GM18499 (cell line): Measurements from ENCODE around the gene CFAP45.

ENCODE experiments used
- ATAC-seq: cut with Tn5 transposase; IDR thresholded peaks from one replicate; pipeline ENCODE4 v1.9.1; 2021; ENCODE audit warnings: moderate number of reproducible peaks; ENCODE audit not compliant: insufficient read depth, unreplicated experiment

Gene CFAP45

DNA sequence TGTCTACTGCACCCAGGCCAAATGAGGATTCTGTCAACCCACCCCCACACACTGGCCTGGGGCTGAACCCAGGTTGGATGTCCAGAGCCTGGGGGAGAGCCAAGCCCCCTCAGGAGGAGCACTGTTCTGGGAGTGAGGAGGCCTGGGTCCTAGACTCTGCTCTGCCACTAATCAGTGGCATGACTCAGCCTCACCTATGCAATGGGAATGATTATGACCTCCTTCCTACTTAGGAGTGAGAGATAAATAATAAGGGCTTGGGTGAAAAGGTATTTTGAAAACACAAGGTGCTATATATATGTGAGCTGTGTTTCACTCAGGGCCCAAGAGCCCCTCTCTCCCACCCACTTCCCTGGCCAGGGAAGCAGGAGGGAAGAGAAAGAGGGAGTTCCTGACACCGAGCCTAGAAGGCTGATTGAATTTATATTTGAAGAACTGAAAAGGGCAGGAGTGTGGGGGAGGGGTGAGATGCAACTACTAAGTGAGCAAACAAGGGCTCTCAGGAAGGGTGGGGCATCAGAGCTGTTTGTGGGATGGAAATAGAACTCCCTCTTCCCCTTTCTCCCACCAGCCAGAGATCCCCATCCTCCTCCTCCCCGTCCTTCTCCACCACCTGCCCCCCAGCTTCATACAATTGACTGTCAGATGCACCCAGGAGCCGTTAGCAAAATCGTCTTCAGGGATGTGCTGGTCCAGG lies 37.2 kb upstream of the CFAP45 start:
- no peak for ATAC-seq

DNA sequence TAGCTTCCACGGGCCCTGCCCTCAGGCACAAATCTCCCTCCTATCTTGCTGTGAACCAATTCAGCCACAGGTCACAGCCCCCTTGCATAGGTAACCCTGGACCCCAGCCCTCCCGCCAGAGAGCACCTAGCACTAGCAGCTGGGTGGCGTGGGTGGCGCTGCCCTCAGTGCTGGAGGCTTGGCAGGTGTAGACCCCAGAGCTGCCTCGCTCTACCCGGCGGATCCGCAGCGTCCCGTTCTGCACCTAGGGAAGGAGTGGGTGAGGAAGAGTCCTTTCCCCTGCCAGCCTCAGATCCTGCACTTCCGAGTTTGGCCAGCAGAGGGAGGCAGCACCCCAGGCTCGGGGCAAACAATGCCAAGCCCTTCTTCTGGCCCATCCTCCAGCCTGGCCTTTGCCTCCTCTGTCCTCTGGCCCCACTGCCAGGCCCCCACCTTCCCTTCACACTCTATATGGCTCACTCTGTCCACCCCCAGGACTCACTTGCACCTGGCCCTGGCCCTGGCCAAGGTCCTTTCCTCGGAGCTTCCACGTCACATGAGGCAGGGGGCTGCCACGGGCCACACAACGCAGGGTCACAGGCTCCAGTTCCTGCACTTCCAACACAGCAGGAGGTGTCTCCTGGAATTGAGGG lies 36.4 kb upstream of the CFAP45 start:
- no peak for ATAC-seq

DNA sequence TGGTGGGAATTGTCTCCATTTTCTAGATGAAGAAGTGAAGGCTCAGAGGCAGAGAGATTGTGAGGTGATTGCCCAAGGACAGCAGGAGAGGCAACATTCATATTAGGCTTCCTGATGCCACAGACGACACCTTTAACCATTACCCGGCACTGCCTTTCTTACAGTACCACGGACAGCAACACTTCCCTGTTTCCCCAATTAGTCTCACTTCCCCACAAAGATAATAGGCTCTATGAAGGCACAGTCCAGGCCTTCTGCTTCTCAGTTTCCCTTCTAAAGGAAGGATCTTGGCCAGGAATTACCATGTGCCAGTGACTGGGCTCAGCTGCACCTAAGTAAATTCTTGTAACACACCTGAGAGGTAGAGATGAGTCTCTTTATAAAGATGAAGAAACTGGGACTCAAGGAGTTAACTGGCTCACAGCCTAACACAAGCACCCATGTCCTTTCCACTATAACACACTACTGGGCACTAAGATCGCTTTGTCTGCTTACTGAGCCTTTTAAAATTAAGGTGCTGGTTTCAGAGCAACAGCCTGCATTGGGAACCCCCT lies 35.8 kb upstream of the CFAP45 start:
- no peak for ATAC-seq

DNA sequence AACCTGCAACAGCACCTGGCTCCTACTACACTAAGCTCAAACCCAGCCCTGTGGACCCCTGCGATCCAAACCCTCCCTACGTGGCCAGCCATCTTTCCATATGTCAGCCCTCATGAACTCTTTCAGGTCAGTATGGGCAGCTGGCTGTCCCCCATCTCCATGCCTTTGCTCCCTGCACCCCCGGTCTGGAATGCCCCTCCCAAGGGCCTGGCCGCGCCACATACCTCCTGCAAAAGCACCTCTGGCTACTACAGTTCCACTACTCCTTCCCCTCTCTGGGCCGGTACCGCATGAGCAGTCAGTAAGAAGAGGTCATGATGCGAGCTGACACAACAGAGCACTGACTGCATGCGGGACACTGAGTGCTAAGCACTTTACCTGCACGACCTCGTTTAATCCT lies 35.3 kb upstream of the CFAP45 start:
- ATAC-seq: no peak

DNA sequence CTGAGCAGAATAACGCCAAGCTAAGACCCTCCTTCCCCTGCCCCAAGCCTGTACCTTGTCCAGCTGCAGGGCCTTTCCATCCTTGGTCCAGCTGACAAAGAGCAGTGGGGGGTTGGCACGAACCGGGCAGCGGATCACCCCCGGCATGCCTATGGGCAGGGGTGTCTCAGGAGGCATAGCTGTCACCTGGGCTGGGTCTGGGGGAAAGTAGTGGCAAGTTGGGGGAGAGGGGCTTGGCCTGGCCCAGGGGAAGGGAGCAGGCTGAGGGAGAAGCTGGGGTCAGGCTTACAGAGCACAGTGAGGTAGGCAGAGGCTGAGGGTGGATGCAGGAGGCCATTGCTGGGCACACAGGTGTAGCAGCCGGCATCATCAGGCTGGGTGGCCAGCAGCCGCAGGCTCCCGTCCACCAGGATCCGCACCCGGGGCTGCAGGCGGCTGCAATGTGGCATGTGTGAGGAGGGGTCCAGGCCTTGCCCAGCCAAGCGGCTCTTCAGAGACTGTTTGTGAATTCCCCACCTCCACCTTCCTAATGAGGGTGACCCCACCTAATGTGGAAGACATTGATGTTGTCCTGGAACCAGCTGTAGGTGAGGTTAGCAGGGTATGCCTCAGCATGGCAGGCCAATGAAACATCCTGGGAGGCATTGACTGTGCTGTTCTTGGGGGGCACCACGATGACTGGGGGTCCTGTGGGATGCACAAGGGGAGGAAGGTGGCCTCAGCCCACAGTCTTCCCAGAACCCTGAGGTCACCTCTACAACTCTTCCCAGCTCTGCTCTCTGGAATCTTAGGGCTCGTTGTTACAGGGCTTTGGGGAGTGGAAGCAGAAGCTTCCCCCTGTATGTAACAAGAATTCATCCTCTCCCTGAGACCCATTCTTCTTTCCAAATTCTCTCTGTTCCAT lies 34.4 kb upstream of the CFAP45 start:
- ATAC-seq: no peak

DNA sequence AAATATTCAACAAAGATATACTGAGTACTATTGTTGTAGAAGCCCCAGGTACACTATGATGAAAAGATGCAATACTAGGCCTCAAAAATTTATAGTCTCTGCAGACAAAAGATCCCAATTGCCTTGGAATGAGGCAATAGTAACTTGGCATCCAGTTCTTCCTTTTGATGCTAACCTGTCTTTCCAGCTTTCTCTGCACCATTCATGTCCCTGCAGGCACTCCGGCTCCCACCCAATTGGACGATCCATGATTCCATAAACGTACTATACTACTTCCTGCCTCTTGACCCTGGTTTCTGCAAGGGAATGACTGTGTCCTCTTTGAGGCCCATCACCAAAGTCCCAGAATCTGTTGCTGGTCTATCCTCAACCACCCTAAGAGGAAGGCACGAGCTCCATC lies 33.4 kb upstream of the CFAP45 start:
- ATAC-seq: no peak

DNA sequence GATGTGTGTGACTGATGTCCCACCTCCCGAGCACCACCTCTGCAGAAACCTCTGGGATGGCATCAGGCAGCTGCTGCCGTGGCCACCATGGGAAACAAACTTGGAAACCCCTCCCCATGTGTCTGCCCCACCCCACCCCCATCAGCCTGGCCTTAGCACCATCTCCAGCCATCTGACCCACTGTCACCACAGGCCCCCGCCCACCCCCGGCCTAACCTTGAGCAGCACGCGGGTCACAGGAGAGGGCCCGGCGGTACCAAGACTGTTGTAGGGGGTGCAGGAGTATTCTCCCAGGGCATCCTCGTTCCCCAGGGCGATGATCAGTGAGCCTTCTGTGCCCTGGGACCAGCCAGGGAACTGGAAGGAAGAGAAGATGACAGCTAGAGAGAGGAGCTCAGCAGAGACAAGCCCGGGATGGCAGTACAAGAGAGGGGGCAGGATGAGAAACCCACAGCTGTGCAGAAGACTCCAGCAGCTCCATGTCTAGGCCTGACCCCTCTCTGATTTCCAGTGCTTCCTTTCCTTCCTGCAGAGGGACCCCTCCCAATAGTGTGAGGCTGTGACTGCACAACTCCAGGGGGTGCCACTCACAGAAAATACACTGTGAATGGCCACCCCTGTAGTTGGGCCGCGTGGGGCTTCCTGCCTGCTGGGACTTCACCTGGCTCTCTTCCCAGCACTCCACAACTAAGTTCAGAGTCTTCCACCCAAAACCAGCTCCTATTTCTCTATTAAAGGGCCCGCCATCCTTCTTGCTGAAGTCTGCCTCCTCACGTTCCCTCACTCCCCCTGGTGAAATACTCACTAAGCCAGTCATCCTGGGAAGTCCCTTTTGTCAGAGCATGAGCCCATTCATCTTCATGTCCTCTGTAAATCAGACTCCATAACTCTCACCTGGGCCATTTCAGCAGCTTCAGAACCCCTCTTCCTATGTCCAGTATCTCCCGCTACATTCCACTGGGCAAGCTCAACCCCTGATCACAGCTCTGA lies 32.6 kb upstream of the CFAP45 start:
- ATAC-seq: no peak

DNA sequence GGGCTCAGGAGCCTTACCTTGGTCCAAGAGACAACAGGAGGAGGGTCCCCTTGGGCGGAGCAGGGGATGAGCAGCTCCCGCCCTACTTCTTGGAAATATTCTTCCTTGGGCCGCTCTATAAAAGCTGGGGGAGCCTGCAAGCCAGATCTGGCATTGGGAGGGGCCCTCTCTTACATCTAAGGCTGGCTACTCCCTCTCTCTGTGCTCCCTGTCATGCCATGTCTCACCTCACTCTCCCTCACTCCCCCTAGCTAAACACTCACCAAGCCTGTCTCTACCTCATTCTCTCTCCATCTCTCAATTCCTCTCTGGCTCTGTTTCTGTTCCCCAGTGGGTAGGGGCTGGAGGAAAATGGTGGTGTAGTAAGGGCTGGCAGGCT lies 31.8 kb upstream of the CFAP45 start:
- no peak for ATAC-seq

DNA sequence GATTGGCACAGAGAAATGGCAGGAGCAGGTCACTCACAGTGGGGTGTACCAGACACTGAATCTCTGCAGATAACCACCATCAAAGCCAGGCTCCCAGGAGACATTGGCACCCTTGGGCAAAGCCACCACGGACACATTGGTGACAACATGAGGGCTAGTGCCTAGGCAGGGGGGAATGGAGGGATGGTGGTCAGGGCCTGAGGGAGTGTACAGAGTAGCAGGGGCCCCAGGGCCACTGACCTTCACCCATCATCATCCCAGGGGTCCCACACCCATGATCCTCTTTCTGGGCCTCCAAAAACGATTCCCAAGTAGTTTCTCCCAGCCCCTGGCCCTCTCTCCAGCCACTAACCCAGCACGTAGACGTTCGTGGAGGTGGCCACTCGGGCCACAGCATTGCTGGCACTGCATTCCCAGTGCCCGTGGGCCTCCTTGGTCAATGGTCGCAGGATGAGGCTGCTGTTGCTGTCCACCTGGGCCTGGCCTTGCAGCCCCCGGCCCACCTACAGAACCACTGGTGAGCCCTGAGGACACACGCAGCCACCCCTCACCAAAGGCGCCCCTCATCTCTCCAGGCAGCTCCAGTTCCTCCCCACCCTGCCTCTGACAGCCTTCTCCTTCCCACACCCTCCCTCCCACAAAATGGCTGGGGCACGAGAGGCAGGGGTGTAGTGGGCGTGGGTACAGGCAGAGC lies 31.3 kb upstream of the CFAP45 start:
- ATAC-seq: no peak

DNA sequence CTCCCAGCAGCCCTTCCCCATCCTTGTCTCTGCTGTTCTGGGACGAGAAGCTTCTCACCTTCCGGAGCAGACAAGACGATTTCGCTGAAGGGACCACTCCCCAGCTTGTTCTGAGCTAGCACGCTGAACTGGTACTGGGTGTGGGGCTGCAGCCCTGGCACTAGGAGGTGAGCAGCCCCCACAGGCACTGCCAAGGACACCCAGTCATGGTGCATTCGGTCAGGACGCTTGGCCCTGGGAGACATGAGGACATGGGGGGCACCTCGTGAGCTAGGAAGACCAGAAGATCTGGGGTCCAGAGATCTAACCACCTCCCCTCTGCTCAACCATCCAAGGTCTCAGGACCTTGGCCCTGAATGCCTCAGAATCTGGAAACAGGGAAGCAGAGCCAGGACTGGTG lies 30.7 kb upstream of the CFAP45 start:
- ATAC-seq: no peak

DNA sequence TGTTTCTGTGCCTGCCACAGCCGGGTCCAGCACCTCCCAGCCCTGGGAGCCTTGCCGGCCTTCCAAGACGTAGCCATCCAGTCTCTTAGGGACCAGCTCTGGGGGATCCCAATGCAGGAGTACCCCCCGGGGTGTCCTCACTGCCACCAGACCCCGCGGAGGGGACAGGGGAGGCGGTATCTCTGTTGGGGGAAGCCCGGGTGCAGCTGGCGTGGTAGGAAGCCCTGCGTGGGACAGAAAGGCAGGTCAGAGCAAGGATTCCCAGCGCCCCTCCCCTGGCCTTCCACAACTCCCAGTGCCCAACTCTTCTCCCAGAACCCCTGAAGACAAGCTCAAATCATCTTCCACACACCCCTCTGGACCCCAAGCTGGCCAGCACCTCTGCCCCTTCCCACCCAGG lies 30.3 kb upstream of the CFAP45 start:
- no peak for ATAC-seq

DNA sequence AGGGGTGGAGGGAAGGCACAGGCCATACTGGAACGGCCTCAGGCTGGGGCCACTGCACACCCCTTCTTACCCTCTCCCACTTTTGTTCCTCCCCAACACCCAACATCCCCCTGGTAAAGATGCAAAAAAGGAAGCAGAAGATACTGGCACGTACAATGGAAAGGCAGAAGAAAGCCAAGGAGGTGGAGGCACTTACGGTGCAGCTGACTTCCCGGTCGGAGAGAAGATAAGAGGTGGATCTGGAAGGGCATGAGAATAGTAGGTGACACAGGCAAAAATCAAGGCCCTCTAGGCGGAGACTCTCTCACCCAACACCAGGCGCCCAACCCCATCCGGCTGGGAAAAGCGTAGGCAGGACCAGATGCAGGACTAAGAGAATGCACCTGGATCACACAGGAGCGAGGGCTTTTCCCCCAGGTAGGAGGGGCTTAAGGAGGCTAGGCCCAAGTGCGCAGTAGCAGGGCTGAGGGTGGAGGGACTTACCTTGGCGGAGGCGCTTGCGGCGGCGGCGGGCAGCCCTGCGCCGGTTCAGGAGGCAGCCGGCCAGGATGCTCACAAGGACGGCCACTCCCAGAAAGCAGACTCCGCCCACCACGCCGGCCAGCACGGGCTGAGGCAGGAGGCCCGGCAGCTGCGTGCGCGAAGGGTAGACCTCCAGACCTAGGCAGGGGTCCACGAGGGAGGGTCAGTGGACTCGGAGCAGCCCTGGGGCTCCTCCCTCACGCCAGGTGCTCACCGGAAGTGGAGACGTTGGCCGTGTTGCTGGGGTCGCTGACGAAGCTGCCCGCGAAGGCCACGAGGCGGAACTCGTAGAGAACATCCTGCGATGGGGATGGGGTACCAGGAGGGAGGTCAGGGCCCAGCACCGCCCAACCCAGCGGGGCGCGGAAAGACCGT lies 29.4 kb upstream of the CFAP45 start:
- no peak for ATAC-seq

DNA sequence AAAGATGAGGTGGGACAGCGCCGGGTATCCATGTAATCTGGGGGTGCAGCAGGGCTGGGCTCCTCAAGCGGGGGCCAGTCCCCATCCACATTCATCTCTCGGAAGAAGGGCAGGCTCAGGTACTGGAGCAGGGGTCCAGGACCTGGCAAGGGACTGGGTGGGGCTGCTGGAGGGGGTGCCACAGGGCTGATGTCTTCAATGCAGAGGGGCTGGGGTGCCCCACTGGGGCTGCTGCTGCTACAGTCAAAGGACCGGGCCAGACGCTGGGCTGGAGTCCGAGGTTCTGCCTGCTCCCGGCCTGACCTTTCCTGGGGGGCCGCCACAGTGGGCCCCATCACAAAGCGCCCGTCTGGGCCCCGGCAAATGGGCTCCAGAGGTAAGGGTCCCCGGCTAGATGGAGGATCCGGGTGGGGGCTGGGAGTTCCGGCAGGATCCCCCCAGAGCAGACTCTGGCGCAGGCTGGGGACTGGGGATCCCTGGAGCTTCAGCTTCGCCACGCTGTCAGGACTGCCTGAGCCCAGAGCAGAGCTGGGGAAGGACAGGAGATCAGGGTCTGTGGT lies 28.6 kb upstream of the CFAP45 start:
- ATAC-seq: no peak

DNA sequence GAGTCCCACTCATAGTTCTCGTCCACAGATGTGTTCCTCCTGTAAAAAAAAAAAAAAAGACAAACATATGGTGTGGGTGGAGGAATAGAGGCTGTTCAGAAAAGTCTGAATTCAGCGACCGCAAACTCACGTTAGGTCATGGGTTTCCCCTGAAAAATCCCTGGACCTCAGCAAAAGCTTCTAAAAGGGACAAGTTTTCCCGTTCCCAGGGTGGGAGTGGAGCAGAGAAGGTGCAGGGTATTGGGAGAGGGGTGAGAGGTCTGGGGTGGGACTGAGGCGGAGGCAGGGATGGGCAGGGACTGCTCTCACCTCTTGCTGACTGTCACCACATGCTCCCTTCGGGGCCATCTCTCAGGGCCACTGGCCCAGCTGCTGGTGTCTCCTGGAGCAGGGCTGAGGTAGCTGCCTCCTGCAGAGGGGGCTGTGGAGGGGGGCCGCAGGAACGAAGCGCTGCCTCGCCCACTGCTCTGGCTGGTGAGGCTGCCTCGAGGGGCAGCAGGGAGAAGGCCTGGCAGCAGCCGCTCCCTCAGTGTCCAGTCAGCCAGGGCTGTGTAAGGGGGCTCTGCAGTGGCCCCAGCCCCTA lies 28.0 kb upstream of the CFAP45 start:
- ATAC-seq: no peak

DNA sequence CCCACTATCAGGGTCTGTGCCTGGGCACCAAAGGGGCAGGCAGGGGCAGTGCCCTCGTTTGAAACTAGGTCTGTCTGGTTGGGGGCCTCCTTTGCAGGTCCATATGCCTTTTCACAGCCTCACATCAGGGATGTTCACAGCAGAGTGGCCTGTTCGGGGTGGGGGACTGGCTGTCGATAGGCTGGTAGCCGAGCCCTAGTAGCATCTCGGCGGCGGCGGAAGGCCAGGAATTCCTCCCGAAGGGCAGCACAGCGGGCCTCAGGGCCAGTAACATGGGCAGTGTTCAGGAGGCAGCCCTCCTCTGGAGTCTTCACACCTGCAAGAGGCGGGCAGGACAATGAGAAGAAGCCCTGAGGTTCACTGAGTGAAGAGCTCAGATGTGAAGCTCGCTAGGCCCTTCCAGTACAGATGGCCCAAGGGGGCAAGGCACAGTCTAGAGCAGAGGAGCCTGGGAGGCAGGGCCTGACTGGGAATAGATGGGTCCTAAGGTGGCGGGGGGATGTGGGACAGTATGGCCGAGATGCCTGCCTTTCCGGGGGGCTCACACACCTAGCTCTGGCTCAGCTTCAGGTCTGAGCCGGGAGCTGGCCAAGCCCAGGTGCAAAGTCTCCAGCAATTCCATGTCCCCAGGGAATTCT lies 27.4 kb upstream of the CFAP45 start:
- ATAC-seq: no peak

DNA sequence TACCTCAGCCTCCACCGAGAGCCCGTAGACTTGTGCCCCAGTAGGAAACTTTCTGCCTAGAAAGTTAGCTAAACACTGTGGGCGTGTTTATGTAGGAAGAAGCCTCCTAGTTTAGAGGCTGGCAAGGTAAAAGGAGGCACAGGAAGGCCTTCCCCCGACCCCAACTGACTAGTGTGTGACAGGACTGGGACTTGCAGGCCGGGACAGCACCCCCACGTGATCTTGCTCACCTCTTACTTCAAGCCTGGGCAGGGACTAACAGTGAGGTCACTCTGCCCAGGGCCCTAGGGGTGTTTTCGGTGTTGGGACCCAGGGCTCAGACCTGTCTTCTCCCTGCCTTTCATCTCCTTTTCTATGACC lies 25.7 kb upstream of the CFAP45 start:
- ATAC-seq: peak; percentile 4
